Endothelial cell (in vitro differentiated cells): Measurements from ENCODE around the gene ADSS2. TPM values are rescaled to one million over a fixed set of nuclear protein-coding genes. Genes with fewer than 3 reads are reported as not detected.

Source experiments
- DNase-seq: peaks from one replicate; pipeline ENCODE4 v3.0.0; 2021; ENCODE audit warnings: low spot score
- H3K27ac Mint-ChIP-seq: one replicate; pipeline ENCODE4 v1.8.0; 2021; ENCODE audit warnings: mixed read lengths, inconsistent platforms; ENCODE audit not compliant: unreplicated experiment
- H3K27me3 Mint-ChIP-seq: one replicate; pipeline ENCODE4 v1.8.0; 2021; ENCODE audit warnings: mild to moderate bottlenecking, moderate library complexity, mixed read lengths, inconsistent platforms; ENCODE audit not compliant: unreplicated experiment
- H3K36me3 Mint-ChIP-seq: one replicate; pipeline ENCODE4 v1.8.0; 2021; ENCODE audit warnings: mild to moderate bottlenecking, low read depth, mixed read lengths, inconsistent platforms; ENCODE audit not compliant: unreplicated experiment
- H3K4me1 Mint-ChIP-seq: one replicate; pipeline ENCODE4 v1.8.0; 2021; ENCODE audit warnings: mild to moderate bottlenecking, mixed read lengths, inconsistent platforms; ENCODE audit not compliant: unreplicated experiment
- H3K4me3 Mint-ChIP-seq: one replicate; pipeline ENCODE4 v1.8.0; 2021; ENCODE audit warnings: mild to moderate bottlenecking, mixed read lengths, inconsistent platforms; ENCODE audit not compliant: unreplicated experiment
- H3K9me3 Mint-ChIP-seq: one replicate; pipeline ENCODE4 v1.8.0; 2021; ENCODE audit warnings: mixed read lengths, inconsistent platforms; ENCODE audit not compliant: unreplicated experiment
- CTCF ChIP-seq: fragments of 200-600 bp; sonication (generic); IDR thresholded peaks from one replicate; pipeline ENCODE4 v1.5.0; 2021; ENCODE audit warnings: antibody characterized with exemption; ENCODE audit not compliant: unreplicated experiment
- total RNA-seq: library from RNA; stranded (reverse); fragmentation: NEBNext Ultra II Directional; extraction: Animal tissue kit (Norgen Biotek cat#: 25700); gene quantifications from one replicate; pipeline ENCODE4 v1.2.1, GENCODE V29; 2021; ENCODE audit not compliant: unreplicated experiment

The ADSS2 gene
- total RNA-seq, 1 donor from 2014 or later = 35.4 TPM

GRCh38 chr1:244403431-244403830 is 48.3 kb downstream of the ADSS2 start:
- TF ChIP-seq CTCF = no peak
- H3K27me3 Mint-ChIP-seq = no peaks in the 10 kb centered on the region
- H3K36me3 Mint-ChIP-seq = peaks cover 4% of the 10 kb centered on the region
- no peak for DNase-seq
- no peaks in the 10 kb centered on the region for H3K9me3 Mint-ChIP-seq
- H3K4me3 Mint-ChIP-seq = no peak overlapping the region
- H3K27ac Mint-ChIP-seq = no peak overlapping the region
- H3K4me1 Mint-ChIP-seq = no peaks in the 10 kb centered on the region

- Mint-ChIP-seq H3K27ac (no peak overlapping the region), H3K9me3 (no peaks in the 10 kb centered on the region), H3K4me3 (no peak overlapping the region), H3K27me3 (no peaks in the 10 kb centered on the region), H3K36me3 (peaks cover 4% of the 10 kb centered on the region), H3K4me1 (no peaks in the 10 kb centered on the region)
- no peak for TF ChIP-seq CTCF
- DNase-seq = no peak
Observed at GRCh38 chr1:244400974-244401373, 50.7 kb downstream of the ADSS2 start.

DNA sequence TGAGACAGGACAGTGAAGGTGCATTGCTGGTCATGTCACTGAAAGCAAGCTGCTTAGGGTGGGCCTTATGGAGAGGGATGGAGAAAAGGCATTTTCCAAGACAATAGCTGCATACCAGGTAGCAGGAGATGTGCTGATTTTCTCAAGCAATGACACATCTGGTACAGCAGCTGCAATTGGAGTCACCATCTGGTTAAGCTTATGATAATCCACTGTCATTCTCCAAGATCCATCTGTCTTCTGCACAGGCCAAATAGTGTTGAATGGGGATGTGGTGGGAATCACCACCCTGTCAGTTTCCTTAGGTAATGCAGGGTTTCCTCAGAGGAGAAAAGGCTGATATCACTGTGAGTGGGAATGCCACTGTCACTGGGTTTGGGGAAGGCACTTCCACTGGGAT is 54.6 kb downstream of the ADSS2 start:
- Mint-ChIP-seq H3K27ac (no peak overlapping the region), H3K9me3 (no peaks in the 10 kb centered on the region), H3K27me3 (peaks cover 4% of the 10 kb centered on the region), H3K4me1 (no peaks in the 10 kb centered on the region), H3K4me3 (no peak overlapping the region), H3K36me3 (no peaks in the 10 kb centered on the region)
- no peak for TF ChIP-seq CTCF
- DNase-seq = no peak

- H3K36me3 Mint-ChIP-seq = no peaks in the 10 kb centered on the region
- DNase-seq = no peak
- no peak overlapping the region for H3K4me3 Mint-ChIP-seq
- H3K9me3 Mint-ChIP-seq = no peaks in the 10 kb centered on the region
- TF ChIP-seq CTCF = no peak
- no peaks in the 10 kb centered on the region for H3K4me1 Mint-ChIP-seq
- peaks cover 4% of the 10 kb centered on the region for H3K27me3 Mint-ChIP-seq
- H3K27ac Mint-ChIP-seq = no peak overlapping the region
Observed at GRCh38 chr1:244395965-244396364, 55.7 kb downstream of the ADSS2 start.

DNA sequence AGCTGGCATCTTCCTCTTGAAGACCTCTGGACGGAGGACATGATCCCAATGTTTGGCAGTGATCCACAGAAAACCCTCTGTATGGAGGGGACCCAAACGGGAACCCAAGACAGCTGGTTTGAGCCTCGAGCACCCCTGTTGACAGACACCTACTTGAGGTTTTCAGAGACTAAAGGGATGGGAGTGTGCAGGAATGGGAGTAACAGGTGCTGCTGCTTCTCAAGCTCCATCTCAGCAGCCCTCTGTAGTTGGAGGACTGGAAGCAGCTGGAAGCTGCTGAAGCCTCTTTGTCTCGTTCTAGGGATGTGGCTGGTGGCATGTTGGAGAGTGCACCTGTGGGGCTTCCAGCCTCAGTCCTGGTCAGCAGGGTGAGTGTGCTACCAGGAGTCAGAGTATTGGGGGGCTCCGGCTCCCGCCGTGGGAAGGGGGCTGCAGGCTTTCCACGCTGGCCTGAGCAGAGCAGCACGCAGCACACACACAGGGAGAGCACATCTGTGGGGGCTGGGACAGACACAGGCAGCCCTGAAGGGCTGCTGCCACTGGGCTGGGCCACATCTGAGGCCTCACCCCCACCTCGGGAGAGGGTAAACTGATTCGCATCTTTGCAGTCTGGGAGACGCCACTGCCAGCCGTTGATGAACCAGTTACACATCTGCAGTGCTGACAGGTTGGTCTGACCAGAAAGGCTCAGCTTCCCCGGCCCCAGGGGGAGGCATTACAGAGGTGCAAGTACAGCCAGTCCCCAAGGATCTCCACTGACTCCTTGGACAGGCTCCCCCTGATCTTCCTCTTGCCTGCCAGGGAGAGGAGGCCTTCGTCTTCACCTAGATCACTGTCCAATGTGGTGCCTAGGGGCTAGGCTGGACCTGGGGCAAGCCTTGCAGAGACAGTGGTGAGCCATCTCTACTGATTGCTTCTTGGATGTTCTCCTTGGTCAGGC is 56.6 kb downstream of the ADSS2 start:
- H3K4me1 Mint-ChIP-seq = no peaks in the 10 kb centered on the region
- no peak overlapping the region for H3K4me3 Mint-ChIP-seq
- DNase-seq = no peak
- no peak overlapping the region for H3K27ac Mint-ChIP-seq
- H3K9me3 Mint-ChIP-seq = no peaks in the 10 kb centered on the region
- H3K36me3 Mint-ChIP-seq = no peaks in the 10 kb centered on the region
- no peak for TF ChIP-seq CTCF
- peaks cover 4% of the 10 kb centered on the region for H3K27me3 Mint-ChIP-seq
